SIG-M5 (cell line): Measurements from ENCODE around the gene ZMYND8.

Experiments
- DNase-seq: peaks from one replicate; lab custom pipeline; 2025; lab: John Stamatoyannopoulos, UW

ZMYND8 gene

DNA sequence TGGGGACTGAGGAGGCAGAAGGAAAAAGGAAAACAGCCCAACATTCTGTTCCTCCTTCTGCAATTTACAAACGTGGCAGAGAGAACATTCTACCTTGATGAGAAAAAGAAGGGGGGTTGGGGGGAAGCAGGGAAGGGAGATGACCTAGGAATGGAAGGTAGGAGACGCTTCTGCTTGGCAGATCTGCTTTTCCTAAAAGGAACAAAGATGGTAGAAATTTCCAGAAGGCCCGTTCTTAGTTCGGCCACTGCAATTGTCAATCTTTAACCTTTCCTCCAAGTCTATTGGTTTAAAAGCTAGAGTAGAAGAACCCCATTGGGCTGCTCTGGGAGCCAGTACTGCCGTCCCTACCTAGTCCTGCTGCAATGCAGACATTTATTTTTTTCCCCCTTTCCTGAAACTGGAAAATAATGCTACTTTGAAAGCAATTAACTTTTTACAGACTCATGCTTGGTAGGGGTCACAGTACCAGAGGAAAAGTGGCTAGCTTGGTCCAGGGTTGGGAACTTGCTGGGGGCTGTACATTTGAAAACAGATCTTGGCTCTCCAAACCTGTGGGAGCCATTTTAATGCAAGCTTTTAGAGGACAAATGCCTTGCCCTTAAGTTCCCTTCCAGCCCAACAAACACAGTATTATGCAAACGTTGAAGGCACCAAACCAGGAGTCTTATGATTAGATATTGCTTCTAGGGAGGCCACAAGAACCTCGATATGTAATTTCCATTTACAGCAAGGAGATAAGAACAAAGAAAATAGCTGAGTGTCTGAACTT is 2.6 kb downstream of the ZMYND8 start:
- no peak for DNase-seq

DNA sequence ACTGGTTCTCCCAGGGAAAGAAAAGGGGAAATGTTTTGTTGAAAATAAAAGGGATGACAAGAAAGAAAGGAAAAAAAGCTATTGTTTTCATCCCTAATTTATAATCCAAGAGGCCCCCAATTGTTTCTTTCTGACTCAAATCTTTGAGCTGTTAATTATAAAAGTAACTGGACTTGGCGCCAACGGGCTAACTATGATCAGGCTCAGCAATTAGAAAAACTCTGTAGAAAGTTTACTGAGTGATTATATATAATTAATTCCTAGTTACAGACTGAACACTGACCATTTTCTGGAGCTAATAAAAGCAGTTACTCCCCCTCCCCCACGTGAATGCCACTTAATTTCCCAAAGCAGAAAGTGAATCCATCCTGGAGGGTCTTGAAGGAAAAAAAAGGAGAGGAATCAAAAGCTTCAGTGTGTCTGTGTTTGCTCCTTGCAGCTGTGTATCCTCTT is 3.2 kb downstream of the ZMYND8 start:
- no peak for DNase-seq

DNA sequence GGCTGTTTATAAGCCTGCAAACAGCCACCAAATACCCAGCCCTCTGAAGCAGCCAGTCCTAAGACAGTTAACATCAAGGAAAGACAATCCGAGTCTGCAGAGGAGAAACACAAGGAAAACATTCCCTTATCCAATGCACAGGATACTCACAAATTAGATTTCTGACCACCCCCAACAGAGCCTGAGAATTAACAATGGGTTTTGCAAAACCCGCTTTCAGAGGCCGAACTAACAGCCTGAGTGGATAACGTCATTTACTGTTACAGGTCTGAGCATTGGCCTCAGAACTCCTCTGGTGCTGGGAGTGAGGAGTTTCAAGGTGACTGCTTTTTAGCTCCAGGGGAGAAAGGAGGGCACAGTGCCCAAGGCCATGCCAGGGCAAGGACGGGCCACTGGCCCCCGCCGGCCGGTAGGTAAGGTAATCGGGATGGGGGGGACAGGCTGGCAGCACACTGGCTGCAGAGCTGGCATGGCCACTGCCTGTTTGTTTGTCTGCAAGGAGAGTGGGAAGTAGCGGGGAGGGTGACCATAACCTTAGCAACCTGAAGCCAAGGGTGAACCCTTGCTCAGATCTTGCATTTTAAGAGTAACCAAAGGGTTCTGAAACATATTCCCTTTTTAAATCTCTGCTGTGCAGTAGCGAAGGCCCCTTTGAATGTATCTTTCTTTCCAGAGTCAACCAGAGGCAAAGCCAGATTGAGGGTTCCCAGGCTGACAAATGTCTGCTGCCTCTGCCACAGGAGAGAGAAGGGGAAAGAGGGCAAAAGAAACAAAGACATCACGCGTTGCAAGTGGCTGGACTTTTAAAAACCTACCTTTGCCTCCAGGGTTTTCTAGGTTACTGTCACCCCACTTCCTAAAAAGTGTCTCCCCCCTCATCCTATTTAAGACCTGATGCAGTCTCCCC is 3.9 kb downstream of the ZMYND8 start:
- no peak for DNase-seq

DNA sequence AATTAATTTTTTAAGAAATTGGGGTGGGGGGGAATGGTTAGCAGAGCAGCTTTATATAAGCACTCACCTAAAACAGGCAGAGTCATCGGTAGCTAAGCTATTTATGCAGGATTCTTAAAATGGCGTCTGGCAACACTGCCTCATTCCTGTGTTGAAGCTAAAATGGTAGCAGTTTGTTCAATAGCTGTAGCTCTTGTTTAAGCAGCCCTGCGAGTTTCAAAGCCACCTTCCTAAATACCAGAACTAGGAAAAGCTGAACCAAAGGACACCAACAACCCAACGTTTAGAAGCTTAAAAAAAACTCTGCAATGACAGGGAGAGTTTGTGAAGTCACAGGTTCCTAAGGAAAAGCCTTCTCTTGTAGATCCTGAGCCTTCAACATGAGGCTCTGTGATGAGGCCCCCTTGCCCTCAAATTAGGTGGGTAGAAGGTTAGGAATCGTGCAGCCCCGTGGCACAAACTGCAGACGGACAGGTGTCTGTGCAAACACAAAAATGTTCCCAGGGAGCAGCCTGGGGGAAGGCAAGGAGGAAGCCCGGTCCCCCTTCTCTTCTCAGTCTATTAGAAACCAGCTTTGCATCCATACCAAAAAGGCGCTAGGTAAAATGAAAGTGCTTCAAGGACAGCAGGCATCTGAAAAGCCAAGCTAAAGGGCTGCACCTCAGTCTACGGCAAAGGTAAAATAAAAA is 4.7 kb downstream of the ZMYND8 start:
- DNase-seq, result no peak

DNA sequence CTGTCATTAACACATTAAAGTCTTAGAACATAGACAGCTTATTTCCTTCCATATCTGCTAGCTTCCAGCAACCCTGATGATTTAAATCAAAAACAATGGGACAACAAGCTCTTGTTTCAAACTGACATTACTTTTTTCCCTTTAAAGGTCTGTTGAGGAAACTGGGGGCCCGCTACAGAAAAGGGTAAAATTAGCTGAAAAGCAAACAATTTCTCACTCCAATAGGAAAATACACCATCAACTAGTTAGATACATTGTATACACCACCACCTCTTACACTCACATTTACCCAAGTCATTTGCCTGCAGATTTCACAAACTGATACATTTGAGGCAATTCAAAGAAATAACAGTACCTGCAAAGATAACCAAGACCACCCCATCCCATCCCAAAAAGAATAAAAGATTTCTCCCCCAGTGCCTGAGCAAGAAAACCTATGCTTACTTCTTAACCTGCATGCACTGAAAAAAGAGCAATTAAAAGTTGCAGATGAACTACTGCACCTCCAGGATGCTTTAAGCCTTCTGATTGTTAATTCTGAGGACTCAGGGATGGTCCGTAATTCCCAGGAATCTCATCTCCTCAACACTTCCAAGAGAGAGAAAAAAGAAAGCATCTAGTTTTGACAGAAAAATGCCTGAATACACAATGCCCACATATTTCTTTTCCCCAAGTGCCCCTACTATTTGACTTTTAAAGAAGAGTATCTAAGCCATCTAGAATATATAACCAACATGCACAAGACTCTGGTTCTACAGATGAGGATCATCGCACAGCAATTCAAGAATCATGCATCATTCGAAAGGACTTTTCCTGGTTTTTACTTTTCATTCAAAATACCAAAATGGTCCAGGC is 5.6 kb downstream of the ZMYND8 start:
- DNase-seq, result no peak

DNA sequence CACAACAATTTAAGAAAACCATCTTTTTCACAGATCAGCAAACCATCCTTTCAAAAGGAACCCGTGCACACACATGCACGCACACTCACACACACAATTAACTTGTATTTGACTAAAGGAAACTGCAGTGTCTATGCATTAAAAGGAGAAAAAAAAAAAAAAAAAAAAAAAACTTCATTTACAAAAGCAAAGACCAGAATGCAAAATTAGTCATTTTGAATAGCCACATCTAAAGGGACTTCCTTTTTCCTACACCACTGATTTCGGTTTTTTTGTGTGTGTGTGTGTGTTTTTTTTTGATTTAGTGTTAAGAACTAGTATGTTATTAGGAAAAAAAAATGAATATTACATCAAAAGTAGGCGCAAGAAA is 6.3 kb downstream of the ZMYND8 start:
- DNase-seq, result no peak

DNA sequence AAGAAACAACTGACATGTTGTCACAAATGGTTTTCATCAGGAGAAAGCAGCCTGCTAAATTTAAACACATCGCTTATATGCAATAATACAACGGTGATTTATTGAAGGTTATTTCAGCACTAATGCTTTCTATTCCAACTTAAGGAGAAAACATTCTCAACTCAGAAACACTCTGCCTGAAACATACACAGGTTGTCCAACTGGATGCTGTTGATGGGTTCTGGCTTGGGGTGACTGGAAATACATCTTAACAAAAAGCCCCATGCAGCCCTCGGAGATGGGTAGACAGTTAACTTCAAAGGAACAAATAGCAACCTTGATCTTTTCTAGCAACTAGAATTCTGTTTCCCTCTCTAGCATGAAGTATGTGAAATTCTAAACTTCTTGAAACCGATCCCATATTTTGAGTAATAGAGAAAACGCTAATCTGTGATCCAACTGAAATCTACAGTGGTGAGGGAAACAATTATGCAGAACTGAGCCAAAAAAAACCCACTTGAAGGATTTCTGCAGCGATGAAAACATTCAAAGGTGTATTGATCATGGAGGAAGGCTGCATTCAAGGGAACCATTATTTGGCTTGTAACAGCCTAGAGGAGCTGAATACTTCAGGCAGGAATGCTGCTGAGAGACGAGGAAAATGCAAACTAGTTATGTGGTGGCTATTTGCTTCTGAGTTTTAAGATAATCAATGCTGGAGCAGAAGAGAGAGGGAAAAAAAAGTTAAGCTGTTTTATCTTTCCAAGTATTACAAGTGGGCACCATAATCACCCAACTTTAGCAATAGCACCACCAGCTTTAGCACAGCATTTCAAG is 6.9 kb downstream of the ZMYND8 start:
- no peak for DNase-seq

DNA sequence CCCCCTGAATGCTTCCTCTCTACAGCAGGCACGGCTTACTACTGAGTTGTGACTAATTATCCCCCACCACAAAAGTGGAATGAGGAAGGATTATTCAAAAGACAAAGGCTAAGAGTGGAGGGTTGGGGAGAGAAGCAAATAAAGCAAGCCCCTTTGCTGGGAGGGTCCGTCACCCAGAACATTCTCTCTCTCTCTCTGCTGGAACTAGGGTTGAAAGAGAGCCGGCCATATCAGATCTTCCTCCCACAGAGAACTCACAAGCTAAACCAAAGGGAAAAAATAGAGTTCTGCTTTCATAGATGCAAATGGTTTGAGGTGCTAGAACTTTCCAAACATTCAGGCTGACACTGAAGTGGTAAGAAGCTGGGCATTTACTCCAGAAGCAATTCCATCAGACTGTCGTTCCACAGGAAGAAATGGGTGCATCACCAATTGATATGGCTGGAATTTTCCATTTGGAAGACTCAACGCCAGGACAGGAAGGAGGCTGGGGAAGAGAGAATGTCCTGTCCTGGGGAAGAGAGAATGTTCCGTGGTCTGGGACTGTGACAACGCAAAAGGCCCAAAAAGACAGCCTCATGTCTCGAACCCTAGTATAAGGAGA is 7.9 kb downstream of the ZMYND8 start:
- no peak for DNase-seq

DNA sequence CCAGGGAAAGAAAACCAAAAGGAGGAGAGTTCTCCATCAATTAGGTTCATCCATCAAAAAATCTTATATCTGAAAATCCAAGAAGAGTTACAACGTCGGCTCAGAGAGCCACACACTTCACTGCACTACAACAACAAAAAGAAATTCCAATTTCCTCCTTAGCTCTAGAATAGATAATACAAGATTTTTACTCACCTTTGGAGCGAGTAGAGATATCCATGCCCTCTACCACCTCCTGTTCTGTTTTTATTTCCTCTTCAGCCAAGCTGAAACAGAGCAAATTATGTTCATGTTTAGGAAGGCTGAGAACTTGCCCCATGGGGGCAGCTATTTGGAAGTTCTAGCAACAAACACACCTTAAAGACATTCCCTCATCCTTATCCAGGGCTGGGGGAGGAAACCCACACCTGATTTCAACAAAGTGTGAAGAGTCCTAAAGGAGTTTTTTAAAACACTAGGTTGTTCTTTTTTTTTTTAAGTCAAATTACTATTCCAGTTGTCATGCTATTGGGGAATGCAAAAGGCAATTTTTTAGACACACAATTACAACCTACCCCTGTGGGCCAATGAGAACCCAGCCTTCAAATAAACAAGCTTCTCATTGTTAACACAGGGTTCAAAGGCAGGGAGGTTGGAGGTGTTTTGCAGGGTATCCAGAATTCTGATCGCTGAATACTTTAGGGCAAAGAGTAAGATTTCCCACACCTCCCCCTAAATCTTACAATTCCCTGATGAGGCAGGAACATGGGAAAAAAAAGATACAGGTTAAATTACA is 8.7 kb downstream of the ZMYND8 start:
- DNase-seq, result no peak

DNA sequence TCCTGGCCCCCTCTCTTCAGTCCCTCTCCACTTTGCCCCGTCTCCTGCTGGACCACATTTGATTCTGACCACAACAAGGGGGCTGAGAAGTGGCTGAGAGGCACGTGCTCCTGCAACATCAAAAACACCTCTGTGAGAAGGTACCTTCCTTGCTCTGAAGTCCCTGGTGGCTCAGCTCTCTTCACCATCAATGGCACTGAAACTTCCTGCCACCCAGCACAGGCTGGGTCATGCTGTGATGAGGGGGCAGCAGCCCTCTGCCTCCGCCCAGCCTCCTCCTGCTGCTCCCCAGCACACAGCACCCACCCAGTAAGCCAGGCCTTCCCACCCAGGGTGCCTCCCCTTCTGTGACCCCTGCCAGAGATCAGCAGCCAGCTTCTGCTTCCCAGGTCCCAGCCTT is 10.3 kb downstream of the ZMYND8 start:
- no peak for DNase-seq

DNA sequence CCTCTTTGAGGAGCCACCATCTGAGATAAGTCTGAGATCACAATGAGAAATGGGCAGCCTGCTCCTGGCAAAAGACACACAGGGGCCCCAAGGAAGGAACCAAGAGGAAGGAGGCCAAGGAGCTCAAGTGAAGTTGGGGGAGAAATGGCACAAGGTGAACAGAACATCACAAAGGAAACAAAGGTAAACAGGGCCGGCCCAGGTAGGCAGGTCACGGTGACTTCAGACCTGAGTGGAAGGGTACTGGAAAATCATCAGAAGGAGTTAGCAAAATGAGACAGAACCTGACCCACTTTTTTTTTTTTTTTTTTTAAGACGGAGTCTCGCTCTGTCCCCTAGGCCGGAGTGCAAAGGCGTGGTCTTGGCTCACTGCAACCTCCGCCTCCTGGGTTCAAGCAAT is 11.3 kb downstream of the ZMYND8 start:
- no peak for DNase-seq

DNA sequence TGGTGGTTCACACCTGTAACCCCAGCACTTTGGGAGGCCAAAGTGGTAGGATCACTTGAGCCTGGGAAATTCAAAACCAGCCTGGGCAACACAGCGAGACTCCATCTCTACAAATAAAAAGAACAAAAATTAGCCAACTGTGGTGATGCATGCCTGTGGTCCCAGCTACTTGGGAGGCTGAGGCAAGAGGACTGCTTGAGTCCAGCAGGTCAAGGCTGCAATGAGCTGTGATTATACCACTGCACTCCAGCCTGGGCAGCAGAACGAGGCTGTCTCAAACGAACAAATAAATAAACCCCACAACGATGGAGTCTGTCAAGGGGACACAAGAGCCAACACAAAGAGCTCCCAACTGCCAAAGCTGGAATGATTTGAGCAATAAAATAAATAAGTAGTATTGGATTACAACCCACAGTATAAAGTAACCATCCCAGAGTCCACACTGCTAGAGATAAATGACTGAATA is 13.5 kb downstream of the ZMYND8 start:
- DNase-seq, result no peak

DNA sequence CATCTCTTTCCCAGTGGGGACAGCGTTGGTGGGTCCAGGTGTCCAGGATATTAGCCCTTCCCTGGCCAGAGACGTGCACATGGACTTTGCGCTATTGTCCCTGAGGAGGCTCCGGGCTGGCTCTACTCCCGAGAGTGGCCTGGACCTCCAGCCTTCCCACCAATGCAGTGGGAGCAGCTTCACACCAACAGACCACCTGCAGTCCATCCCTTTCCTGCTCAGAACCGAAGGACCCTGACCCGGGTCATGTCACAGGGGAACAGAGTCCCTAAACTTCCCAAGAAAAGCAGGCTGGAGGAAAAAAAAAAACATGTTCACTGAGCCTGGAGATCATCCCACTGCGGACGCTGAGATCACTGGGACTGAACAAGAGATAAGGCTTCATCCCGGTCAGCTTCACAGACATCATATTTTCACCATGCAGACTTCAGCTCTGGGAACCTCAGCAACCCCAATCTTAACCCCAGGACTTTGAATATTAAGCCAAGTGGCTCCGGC is 18.3 kb downstream of the ZMYND8 start:
- DNase-seq, result no peak

DNA sequence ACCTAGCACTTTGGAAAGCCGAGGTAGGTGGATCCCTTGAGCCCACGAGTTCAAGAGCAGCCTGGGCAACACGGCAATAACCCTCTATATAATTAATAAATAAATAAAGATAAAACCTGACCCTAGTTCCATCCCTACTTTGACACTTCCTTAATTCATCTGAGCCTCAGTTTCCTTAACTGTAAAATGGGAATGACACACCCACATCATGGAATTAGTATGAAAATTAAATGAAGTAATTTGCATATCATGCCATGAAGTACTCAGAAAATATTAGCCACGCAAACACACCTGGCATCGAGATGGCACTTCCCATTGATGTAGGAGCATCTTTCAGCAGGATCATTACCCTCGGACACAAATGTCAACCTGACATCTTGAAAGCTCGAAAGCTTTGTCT is 19.1 kb downstream of the ZMYND8 start:
- no peak for DNase-seq

DNA sequence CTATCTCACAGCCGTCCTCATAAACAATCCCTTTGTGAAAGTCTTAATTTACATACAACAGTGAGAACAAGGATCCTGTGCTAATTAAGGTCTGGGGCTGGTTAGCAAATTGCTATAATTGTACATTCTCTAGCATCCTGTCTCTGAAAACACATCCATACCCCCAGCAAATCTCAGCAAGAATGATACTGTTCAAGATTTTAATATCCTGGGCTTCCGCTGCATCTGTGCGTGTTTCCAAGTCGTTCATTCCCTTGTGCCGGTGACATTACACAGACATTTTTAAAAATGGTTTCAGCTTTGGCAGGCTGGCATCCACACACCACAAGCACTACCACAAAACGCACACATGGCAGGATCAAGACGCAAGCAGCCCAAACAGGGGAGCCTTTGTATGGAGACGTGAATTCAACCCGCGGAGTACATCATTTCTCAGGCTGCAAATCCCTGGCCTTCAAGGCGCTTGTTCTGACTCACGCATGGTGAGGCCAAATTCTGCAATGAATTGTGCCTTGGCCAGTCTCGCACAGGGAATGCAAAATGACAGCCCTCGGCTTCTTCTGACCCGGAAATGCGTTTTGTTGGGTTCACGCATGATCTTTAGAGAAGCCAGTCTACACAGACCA is 20.3 kb downstream of the ZMYND8 start:
- DNase-seq, result no peak

DNA sequence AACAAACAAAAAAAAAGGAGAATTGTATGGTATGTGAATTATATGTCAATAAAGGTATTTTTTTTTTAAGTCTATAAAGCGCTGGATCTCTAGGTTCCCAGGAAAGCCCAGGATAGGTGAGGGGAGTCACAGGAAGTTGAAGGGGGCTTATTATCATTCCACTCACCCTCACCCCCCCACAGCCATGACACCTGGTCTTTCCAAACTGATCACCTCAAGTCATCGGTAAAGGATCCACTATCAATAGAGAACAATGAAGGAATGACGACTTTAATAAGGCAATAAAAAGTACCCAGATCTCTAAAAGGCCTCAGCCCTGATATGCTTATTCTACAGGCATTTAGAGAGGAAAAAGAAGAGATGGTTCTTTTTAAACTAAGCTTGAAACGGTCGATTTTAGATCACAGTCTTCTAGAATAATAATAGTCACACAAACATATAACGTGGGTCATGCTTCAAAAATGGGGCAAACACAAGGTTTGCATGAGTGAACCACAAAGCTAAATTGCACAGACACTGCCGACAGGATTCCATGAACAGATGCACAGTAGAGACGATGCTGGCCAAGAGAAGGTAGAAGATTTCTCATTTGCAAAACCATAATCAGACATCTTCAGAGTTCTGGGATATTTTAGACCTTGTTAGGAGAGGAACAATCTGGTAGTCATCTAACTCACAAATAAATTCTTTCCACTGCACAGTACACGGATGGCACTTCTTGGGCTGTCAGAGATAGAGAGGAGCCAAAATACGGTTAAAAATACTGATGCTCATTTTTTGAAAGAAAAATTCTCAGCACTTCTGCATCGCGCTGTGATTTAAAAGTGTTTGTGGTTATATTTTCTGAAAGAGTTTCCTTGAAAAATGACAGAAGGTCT is 21.0 kb downstream of the ZMYND8 start:
- no peak for DNase-seq

DNA sequence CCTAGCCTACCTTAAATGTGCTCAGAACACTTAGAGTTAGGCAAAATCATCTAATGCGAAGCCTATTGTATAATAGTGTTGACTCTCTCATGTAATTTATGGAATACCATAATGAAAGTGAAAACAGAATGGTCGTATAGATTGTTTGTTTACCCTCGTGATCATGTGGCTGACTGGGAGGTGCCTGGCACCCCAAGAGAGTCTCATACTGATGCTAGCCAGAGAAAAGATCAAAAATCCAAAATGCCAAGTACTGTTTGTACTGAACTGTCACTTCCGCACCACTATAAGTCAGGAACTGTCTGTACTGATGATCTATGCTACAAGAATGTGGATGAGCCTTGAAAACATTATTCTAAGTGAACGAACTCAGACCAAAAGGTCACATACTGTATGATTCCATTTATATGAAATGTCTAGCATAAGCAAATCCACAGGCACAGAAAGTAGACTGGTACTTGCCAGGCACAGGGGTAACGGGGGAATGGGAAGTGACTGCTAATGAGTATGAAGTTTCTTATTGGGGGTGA is 22.4 kb downstream of the ZMYND8 start:
- no peak for DNase-seq
